H1 (cell line): ENCODE data around the gene MAGI2. TPM values are rescaled to one million over a fixed set of nuclear protein-coding genes. Genes with fewer than 3 reads are reported as not detected.

Source experiments
- CTCF ChIA-PET: fragments of 300-600 bp; sonication (Branson Sonifier 250); formaldehyde crosslinking; loops from one replicate; lab custom pipeline; 2021; ENCODE audit not compliant: partially characterized antibody; lab: Charles Lee
- POLR2A ChIA-PET: fragments of 300-600 bp; sonication (Branson Sonifier 250); formaldehyde crosslinking; loops from one replicate; lab custom pipeline; 2021; ENCODE audit warnings: inconsistent platforms; ENCODE audit not compliant: partially characterized antibody; lab: Charles Lee
- DNase-seq, 2 experiments: peaks; one replicate each; pipeline versions ENCODE4 v3.0.0 to v3.0.0-alpha.2; 2010 to 2022; ENCODE audit warnings: low spot score in 2 of 2, low read depth in 1 of 2, mixed read lengths in 1 of 2
- FAIRE-seq: peaks from 2 replicates; lab custom pipeline; 2011; peaks lifted over from hg19 to GRCh38; lab: Jason Lieb, UNC
- H2AFZ ChIP-seq: 2 replicates; pipeline ENCODE4 v1.8.1; 2012; ENCODE audit warnings: low read length, inconsistent platforms
- H2AK5ac ChIP-seq: 2 replicates; pipeline ENCODE4 v1.6.1; 2013; ENCODE audit warnings: low read depth, low read length
- H2BK120ac ChIP-seq: replicated peaks from 2 replicates; pipeline ENCODE3; 2013; ENCODE audit warnings: low read depth, low read length, inconsistent platforms
- H2BK12ac ChIP-seq: 2 replicates; pipeline ENCODE4 v1.6.1; 2013; ENCODE audit warnings: low read depth, low read length
- H2BK15ac ChIP-seq: 2 replicates; pipeline ENCODE4 v1.6.1; 2013; ENCODE audit warnings: low read length
- H2BK20ac ChIP-seq: 2 replicates; pipeline ENCODE4 v1.6.1; 2013; ENCODE audit warnings: low read length
- H2BK5ac ChIP-seq: 2 replicates; pipeline ENCODE4 v1.6.1; 2013; ENCODE audit warnings: low read depth, low read length
- H3K14ac ChIP-seq: 2 replicates; pipeline ENCODE4 v1.6.1; 2013; ENCODE audit warnings: inconsistent platforms; ENCODE audit not compliant: insufficient read length
- H3K18ac ChIP-seq: 2 replicates; pipeline ENCODE4 v1.6.1; 2013; ENCODE audit warnings: low read length; ENCODE audit errors: extremely low read depth
- H3K23ac ChIP-seq: 2 replicates; pipeline ENCODE4 v1.6.1; 2013; ENCODE audit warnings: inconsistent platforms; ENCODE audit not compliant: insufficient read length
- H3K23me2 ChIP-seq: 2 replicates; pipeline ENCODE4 v1.6.1; 2013; ENCODE audit warnings: low read depth, low read length
- H3K27ac ChIP-seq: 2 replicates; pipeline ENCODE4 v1.6.1; 2011; ENCODE audit warnings: low read depth, low read length, inconsistent platforms
- H3K27me3 ChIP-seq, 4 experiments: replicated peaks in 1 of 4; 1 replicate in 1 of 4; 2 replicates in 3 of 4; pipeline versions ENCODE4 v1.6.1 to v1.8.1; 2011 to 2013; ENCODE audit warnings: low read length in 3 of 4, mild to moderate bottlenecking in 3 of 4, inconsistent platforms in 2 of 4, mixed read lengths in 2 of 4, moderate library complexity in 1 of 4; ENCODE audit not compliant: control insufficient read depth in 3 of 4, insufficient read depth in 3 of 4; ENCODE audit errors: extremely low read depth in 1 of 4
- H3K36me3 ChIP-seq, 4 experiments: 2 replicates each; pipeline versions ENCODE4 v1.6.1 to v1.8.1; 2011 to 2013; ENCODE audit warnings: mild to moderate bottlenecking in 4 of 4, low read length in 3 of 4, moderate library complexity in 2 of 4, control low read depth in 1 of 4, inconsistent platforms in 1 of 4; ENCODE audit not compliant: insufficient read depth in 4 of 4, control insufficient read depth in 2 of 4
- H3K4ac ChIP-seq: replicated peaks from 2 replicates; pipeline ENCODE3; 2013; ENCODE audit warnings: low read length, low read depth, mixed read lengths, inconsistent platforms; ENCODE audit not compliant: insufficient read length
- H3K4me1 ChIP-seq, 4 experiments: replicated peaks in 1 of 4; 1 replicate in 1 of 4; 2 replicates in 3 of 4; pipeline versions ENCODE4 v1.6.1 to v1.8.1; 2011 to 2013; ENCODE audit warnings: low read length in 3 of 4, inconsistent platforms in 2 of 4, mixed read lengths in 1 of 4; ENCODE audit not compliant: insufficient read depth in 4 of 4, control insufficient read depth in 3 of 4
- H3K4me2 ChIP-seq, 2 experiments: 2 replicates each; pipeline versions ENCODE4 v1.6.1 to v1.8.1; 2011 to 2013; ENCODE audit warnings: low read depth in 2 of 2, low read length in 2 of 2, control low read depth in 1 of 2, inconsistent platforms in 1 of 2, mild to moderate bottlenecking in 1 of 2; ENCODE audit not compliant: insufficient read depth in 1 of 2
- H3K4me3 ChIP-seq, 4 experiments: fragments of 200-600, 300-600 bp in 1 of 4; sonication (generic), shearing (Covaris generic), sonication (Bioruptor Twin) in 1 of 4; 2 replicates each; pipeline versions ENCODE4 v1.5.1 to v1.8.1; 2011 to 2016; ENCODE audit warnings: low read length in 4 of 4, low read depth in 3 of 4, control low read depth in 2 of 4, inconsistent platforms in 2 of 4, mild to moderate bottlenecking in 2 of 4, mixed read lengths in 1 of 4, moderate library complexity in 1 of 4; ENCODE audit not compliant: insufficient read depth in 2 of 4; ENCODE audit errors: extremely low read depth in 1 of 4
- H3K56ac ChIP-seq: replicated peaks from 2 replicates; pipeline ENCODE3; 2013; ENCODE audit warnings: low read depth, mild to moderate bottlenecking, mixed read lengths, low read length, inconsistent platforms; ENCODE audit not compliant: insufficient read length
- H3K79me1 ChIP-seq: 2 replicates; pipeline ENCODE4 v1.6.1; 2013; ENCODE audit warnings: low read depth, low read length, control low read depth
- H3K79me2 ChIP-seq, 2 experiments: 2 replicates each; pipeline versions ENCODE4 v1.6.1 to v1.8.1; 2012 to 2013; ENCODE audit warnings: low read length in 2 of 2, mild to moderate bottlenecking in 2 of 2, inconsistent platforms in 1 of 2; ENCODE audit not compliant: insufficient read depth in 2 of 2, control insufficient read depth in 1 of 2
- H3K9ac ChIP-seq, 4 experiments: replicated peaks in 1 of 4; 1 replicate in 1 of 4; 2 replicates in 3 of 4; pipeline versions ENCODE4 v1.6.1 to v1.8.1; 2011 to 2013; ENCODE audit warnings: low read depth in 3 of 4, low read length in 3 of 4, control low read depth in 2 of 4, mild to moderate bottlenecking in 2 of 4, moderate library complexity in 2 of 4, inconsistent platforms in 1 of 4; ENCODE audit errors: extremely low read depth in 1 of 4
- H3K9me3 ChIP-seq, 2 experiments: 2 replicates each; pipeline versions ENCODE4 v1.6.1 to v1.8.1; 2012 to 2013; ENCODE audit warnings: mild to moderate bottlenecking in 2 of 2, moderate library complexity in 2 of 2, control low read depth in 1 of 2, inconsistent platforms in 1 of 2, low read depth in 1 of 2, low read length in 1 of 2, mixed read lengths in 1 of 2; ENCODE audit not compliant: insufficient read depth in 2 of 2
- H4K20me1 ChIP-seq, 2 experiments: replicated peaks in 1 of 2; 2 replicates each; pipeline versions ENCODE3 to v1.8.1; 2011 to 2013; ENCODE audit warnings: inconsistent platforms in 2 of 2, low read length in 2 of 2, mild to moderate bottlenecking in 1 of 2; ENCODE audit not compliant: insufficient read depth in 2 of 2, control insufficient read depth in 1 of 2
- H4K5ac ChIP-seq: 2 replicates; pipeline ENCODE4 v1.6.1; 2013; ENCODE audit warnings: low read length, low read depth, mixed read lengths, inconsistent platforms; ENCODE audit not compliant: insufficient read length
- H4K8ac ChIP-seq: 2 replicates; pipeline ENCODE4 v1.8.0; 2013; ENCODE audit warnings: mild to moderate bottlenecking, moderate library complexity, low read length, inconsistent platforms; ENCODE audit not compliant: insufficient read depth; ENCODE audit errors: extremely low read depth
- H4K91ac ChIP-seq: replicated peaks from 2 replicates; pipeline ENCODE3; 2013; ENCODE audit warnings: low read length, mixed read lengths, inconsistent platforms; ENCODE audit not compliant: insufficient read length
- CBX5 ChIP-seq: fragments of 300-800, 300-1000 bp; sonication (generic); IDR thresholded peaks from 2 replicates; pipeline ENCODE4 v1.7.1; 2016; ENCODE audit warnings: antibody characterized with exemption, low read length, low read depth
- GTF2F1 ChIP-seq: IDR thresholded peaks from 2 replicates; pipeline ENCODE4 v1.6.1; 2012; ENCODE audit warnings: low read depth, low read length, improper control_type of control experiment, borderline replicate concordance
- JUN ChIP-seq: IDR thresholded peaks from 2 replicates; pipeline ENCODE4 v1.6.1; 2011; ENCODE audit warnings: low read depth, mild to moderate bottlenecking, improper control_type of control experiment, low read length
- MAFK ChIP-seq: IDR thresholded peaks from 2 replicates; pipeline ENCODE4 v1.6.1; 2012; ENCODE audit warnings: low read depth, mild to moderate bottlenecking, improper control_type of control experiment, low read length
- MAX ChIP-seq: IDR thresholded peaks from 2 replicates; pipeline ENCODE4 v1.6.1; 2012; ENCODE audit warnings: inconsistent platforms
- NANOG ChIP-seq: IDR thresholded peaks from 2 replicates; pipeline ENCODE4 v1.6.1; 2011; ENCODE audit warnings: low read length, low read depth, mild to moderate bottlenecking, inconsistent platforms; ENCODE audit not compliant: insufficient read depth, poor library complexity, severe bottlenecking
- POLR2AphosphoS5 ChIP-seq: IDR thresholded peaks from 2 replicates; pipeline ENCODE4 v1.6.1; 2011; ENCODE audit warnings: low read depth, low read length
- SAP30 ChIP-seq: fragments of 300-600 bp; sonication (generic); IDR thresholded peaks from 2 replicates; pipeline ENCODE4 v1.7.1; 2012; ENCODE audit warnings: low read length, moderate library complexity, mild to moderate bottlenecking, inconsistent platforms; ENCODE audit not compliant: insufficient read depth, insufficient replicate concordance
- SIN3A ChIP-seq, 2 experiments: IDR thresholded peaks in 1 of 2; conservative IDR thresholded peaks in 1 of 2; 2 replicates each; pipeline ENCODE4 v1.6.1; 2011 to 2012; ENCODE audit warnings: low read length in 2 of 2, improper control_type of control experiment in 1 of 2, low read depth in 1 of 2, mild to moderate bottlenecking in 1 of 2
- SIX5 ChIP-seq: IDR thresholded peaks from 2 replicates; pipeline ENCODE4 v1.6.1; 2011; ENCODE audit warnings: mild to moderate bottlenecking, low read depth, low read length
- SP1 ChIP-seq: IDR thresholded peaks from 2 replicates; pipeline ENCODE4 v1.6.1; 2011; ENCODE audit warnings: low read depth, low read length
- SP2 ChIP-seq: IDR thresholded peaks from 2 replicates; pipeline ENCODE4 v1.6.1; 2012; ENCODE audit warnings: mild to moderate bottlenecking, low read length, inconsistent platforms
- TAF1 ChIP-seq: IDR thresholded peaks from 2 replicates; pipeline ENCODE4 v1.6.1; 2011; ENCODE audit warnings: mild to moderate bottlenecking, low read depth, low read length
- TCF12 ChIP-seq: IDR thresholded peaks from 2 replicates; pipeline ENCODE4 v1.6.1; 2011; ENCODE audit warnings: low read depth, mild to moderate bottlenecking, low read length
- YY1 ChIP-seq: IDR thresholded peaks from 2 replicates; pipeline ENCODE4 v1.6.1; 2011; ENCODE audit warnings: low read depth, mild to moderate bottlenecking, low read length
- ZNF274 ChIP-seq: IDR thresholded peaks from 2 replicates; pipeline ENCODE4 v1.7.0; 2012; ENCODE audit warnings: low read length, borderline replicate concordance; ENCODE audit errors: extremely low read depth
- WGBS, 2 experiments: shearing (Covaris generic) in 1 of 2; methylation state at CpG; one replicate each; pipeline versions ENCODE4 v1.1.6 to v1.1.7; 2013 to 2015; ENCODE audit warnings: low lambda C conversion rate in 2 of 2, mixed read lengths in 2 of 2, inconsistent platforms in 1 of 2, low coverage in 1 of 2, missing lambda C conversion rate in 1 of 2; ENCODE audit not compliant: insufficient replicate concordance in 2 of 2, insufficient coverage in 1 of 2, insufficient read length in 1 of 2; ENCODE audit errors: extremely low coverage in 1 of 2, missing lambda C conversion rate in 1 of 2; 5-methylcytosine and 5-hydroxymethylcytosine counted together
- polyA plus RNA-seq, 7 experiments: library from polyadenylated mRNA; depleted of rRNA in 3 of 7; stranded (reverse) in 5 of 7; unstranded in 2 of 7; fragments of >200 nt in 5 of 7; fragments of 200-250 nt in 2 of 7; gene quantifications; 1 replicate in 5 of 7; 2 replicates in 1 of 7; 4 replicates in 1 of 7; pipeline versions ENCODE4 v1.2.1 to v1.2.3, GENCODE V29; 2011 to 2013; ENCODE audit warnings: missing spikeins in 2 of 7, mixed read lengths in 2 of 7
- total RNA-seq: library from RNA; stranded (reverse); fragmentation: NEBNext Ultra II Directional; extraction: Animal tissue kit (Norgen Biotek cat#: 25700); gene quantifications from 2 replicates; pipeline ENCODE4 v1.2.1, GENCODE V29; 2021

The MAGI2 gene
- total and polyA plus RNA-seq, 2 of the 8 experiments (the other 6 are each of a cell fraction or from before 2014, with no cell fraction given): 6.0 to 27.3 TPM

GRCh38 chr7:79078273-79078672 is 375.2 kb downstream of the MAGI2 start:
- Histone ChIP-seq H3K4me2 (no peak overlapping the region), H2AFZ (no peak overlapping the region), H3K27ac (no peak overlapping the region), H3K23ac (no peak overlapping the region), H3K9ac (no peak overlapping the region), H2BK5ac (no peak overlapping the region), H3K79me2 (no peaks in the 10 kb centered on the region), H3K14ac (no peak overlapping the region), H2BK12ac (no peak overlapping the region), H3K27me3 (no peaks in the 10 kb centered on the region), H3K9me3 (no peaks in the 10 kb centered on the region), H3K18ac (no peak overlapping the region), H2BK15ac (no peak overlapping the region), H4K91ac (no peak overlapping the region), H3K56ac (no peak overlapping the region), H3K23me2 (no peaks in the 10 kb centered on the region), H4K20me1 (no peaks in the 10 kb centered on the region), H3K36me3 (no peaks in the 10 kb centered on the region), H3K79me1 (no peaks in the 10 kb centered on the region), H2BK20ac (no peak overlapping the region), H4K5ac (no peak overlapping the region), H3K4me1 (no peaks in the 10 kb centered on the region), H3K4ac (no peak overlapping the region), H2AK5ac (no peak overlapping the region), H3K4me3 (no peak overlapping the region), H4K8ac (no peak overlapping the region), H2BK120ac (no peak overlapping the region)
- no peak for FAIRE-seq
- CTCF ChIA-PET: interaction anchor here (0.9 to 2.8 kb wide), 2 partner anchors 14 to 852 kb away, joined by 3 to 11 read pairs; no protein-coding TSS in a partner anchor
- POLR2A ChIA-PET: no interaction called here
- WGBS, 2 experiments: 83% methylated on average over 1 of the region's 1 CpG; no CpG with 5 or more reads in 1 of the 2 experiments
- no peak for DNase-seq
- TF ChIP-seq POLR2AphosphoS5 (no peak), ZNF274 (no peak), TCF12 (no peak), MAX (no peak), YY1 (no peak), SP1 (no peak), SP2 (no peak), SIN3A (conservative IDR thresholded peaks at IDR 0.05 in 1 of 2, IDR thresholded peaks at IDR 0.05 in 1 of 2; ENCODE audit: low read depth in 1 of 2, low read length in 2 of 2) (no peak), SAP30 (no peak), JUN (no peak), SIX5 (no peak), CBX5 (no peak), GTF2F1 (no peak), MAFK (no peak), NANOG (no peak), TAF1 (no peak)
